CD4-positive, alpha-beta memory T cell (primary cell): Measurements from ENCODE around the gene TRIM2. TPM values are rescaled to one million over a fixed set of nuclear protein-coding genes. Genes with fewer than 3 reads are reported as not detected.

Experiments used
- CTCF ChIA-PET: fragments of 350-600 bp; sonication (Branson Sonifier 250); formaldehyde crosslinking; loops from one replicate; lab custom pipeline; 2021; ENCODE audit warnings: inconsistent platforms; ENCODE audit not compliant: partially characterized antibody; lab: Charles Lee
- POLR2A ChIA-PET: fragments of 350-600 bp; sonication (Branson Sonifier 250); formaldehyde crosslinking; loops from one replicate; lab custom pipeline; 2021; ENCODE audit not compliant: partially characterized antibody; lab: Charles Lee
- DNase-seq, 5 donors: peaks; one replicate each; pipeline versions ENCODE4 v3.0.0 to v3.0.0-alpha.2; 2020 to 2022; ENCODE audit warnings: mixed read lengths in 1 of 5
- H3K27ac ChIP-seq: one replicate; pipeline ENCODE4 v1.7.0; 2013; ENCODE audit warnings: low read depth, low read length
- H3K27me3 ChIP-seq: 2 replicates; pipeline ENCODE4 v1.7.0; 2013; ENCODE audit warnings: mild to moderate bottlenecking, low read length, moderate library complexity; ENCODE audit not compliant: insufficient read depth
- H3K36me3 ChIP-seq: 2 replicates; pipeline ENCODE4 v1.7.0; 2013; ENCODE audit warnings: mild to moderate bottlenecking, low read length, moderate library complexity; ENCODE audit not compliant: insufficient read depth
- H3K4me1 ChIP-seq: 2 replicates; pipeline ENCODE4 v1.7.0; 2013; ENCODE audit warnings: mild to moderate bottlenecking, low read length, moderate library complexity; ENCODE audit not compliant: insufficient read depth
- H3K4me3 ChIP-seq, 2 donors: one replicate each; pipeline ENCODE4 v1.7.0; 2013; ENCODE audit warnings: low read length in 2 of 2, mild to moderate bottlenecking in 1 of 2
- H3K9me3 ChIP-seq, 2 donors: one replicate each; pipeline ENCODE4 v1.7.0; 2013; ENCODE audit warnings: low read length in 2 of 2, control low read depth in 1 of 2; ENCODE audit not compliant: control insufficient read depth in 1 of 2
- H3K27ac Mint-ChIP-seq, 7 donors: one replicate each; pipeline ENCODE4 v1.8.0; 2020 to 2021; ENCODE audit warnings: mixed read lengths in 7 of 7, mild to moderate bottlenecking in 6 of 7, inconsistent platforms in 3 of 7, moderate library complexity in 3 of 7
- H3K27me3 Mint-ChIP-seq, 2 donors: one replicate each; pipeline ENCODE4 v1.8.0; 2020 to 2021; ENCODE audit warnings: mixed read lengths in 2 of 2
- H3K36me3 Mint-ChIP-seq, 2 donors: one replicate each; pipeline ENCODE4 v1.8.0; 2020 to 2021; ENCODE audit warnings: mixed read lengths in 2 of 2, inconsistent platforms in 1 of 2, mild to moderate bottlenecking in 1 of 2
- H3K4me1 Mint-ChIP-seq, 4 donors: one replicate each; pipeline ENCODE4 v1.8.0; 2020 to 2021; ENCODE audit warnings: mixed read lengths in 4 of 4, mild to moderate bottlenecking in 1 of 4
- H3K4me3 Mint-ChIP-seq, 8 donors: one replicate each; pipeline ENCODE4 v1.8.0; 2020 to 2021; ENCODE audit warnings: mixed read lengths in 8 of 8, mild to moderate bottlenecking in 7 of 8, moderate library complexity in 6 of 8, inconsistent platforms in 3 of 8
- H3K9me3 Mint-ChIP-seq, 8 donors: one replicate each; pipeline ENCODE4 v1.8.0; 2020 to 2021; ENCODE audit warnings: mixed read lengths in 8 of 8, mild to moderate bottlenecking in 5 of 8, inconsistent platforms in 3 of 8, moderate library complexity in 1 of 8
- intact Hi-C: fragments of 100-400 bp; cut with micrococcal nuclease; formaldehyde crosslinking; loops from one replicate; pipeline ENCODE4 v1.15.1; 2023
- polyA plus RNA-seq, 2 donors: library from polyadenylated mRNA; unstranded; fragments of 300-500 nt; fragmentation: Illumina TruSeq; gene quantifications; one replicate each; pipeline ENCODE4 v1.2.3, GENCODE V29; 2021
- total RNA-seq, 2 experiments: library from RNA; stranded (reverse); gene quantifications; one replicate each; pipeline ENCODE4 v1.2.3, GENCODE V29; 2021

The TRIM2 gene
- total and polyA plus RNA-seq, 4 experiments from 2014 or later, result 7.5 to 12.3 (median 10.5) TPM

- peak in 2 of 5 donors; percentile 12 to 19 for DNase-seq
- H3K27me3 Mint-ChIP-seq, result no peaks in the 10 kb centered on the region
- peaks cover 12 to 25% (median 17%) of the 10 kb centered on the region in 4 donors for H3K4me1 Mint-ChIP-seq
- H3K4me3 ChIP-seq, result no peak overlapping the region
- peaks cover 0 to 5% (median 0%) of the 10 kb centered on the region in 8 donors for H3K9me3 Mint-ChIP-seq
- peaks cover 5% of the 10 kb centered on the region for H3K4me1 ChIP-seq
- no peaks in the 10 kb centered on the region for H3K36me3 ChIP-seq
- H3K36me3 Mint-ChIP-seq, result peaks cover 0 to 12% of the 10 kb centered on the region in 2 donors
- H3K9me3 ChIP-seq, result no peaks in the 10 kb centered on the region
- intact Hi-C loops, result no loop called here
- no peak overlapping the region for H3K27ac Mint-ChIP-seq
- H3K27me3 ChIP-seq, result no peaks in the 10 kb centered on the region
- no peak overlapping the region for H3K4me3 Mint-ChIP-seq
- ChIA-PET CTCF (no interaction called here), POLR2A (no interaction called here)
- H3K27ac ChIP-seq, result no peak overlapping the region
Measured at GRCh38 chr4:153271820-153272219, 67.6 kb downstream of the TRIM2 start.

GRCh38 chr4:153273751-153274150 is 69.5 kb downstream of the TRIM2 start:
- Mint-ChIP-seq H3K9me3 (peaks cover 0 to 5% (median 0%) of the 10 kb centered on the region in 8 donors), H3K27ac (peak overlapping the region in 1 of 7 donors; percentile 3), H3K27me3 (no peaks in the 10 kb centered on the region), H3K36me3 (peaks cover 0 to 18% of the 10 kb centered on the region in 2 donors), H3K4me3 (no peak overlapping the region), H3K4me1 (peaks cover 6 to 20% (median 11%) of the 10 kb centered on the region in 4 donors)
- Histone ChIP-seq H3K36me3 (no peaks in the 10 kb centered on the region), H3K27ac (no peak overlapping the region), H3K27me3 (no peaks in the 10 kb centered on the region), H3K9me3 (no peaks in the 10 kb centered on the region), H3K4me3 (no peak overlapping the region), H3K4me1 (peaks cover 5% of the 10 kb centered on the region)
- CTCF ChIA-PET, result interaction anchor here (0.7 kb wide), 1 partner anchor 12 kb away, joined by 7 read pairs; no protein-coding TSS in a partner anchor
- intact Hi-C loops, result no loop called here
- DNase-seq, result no peak
- POLR2A ChIA-PET, result interaction anchor here (0.6 kb wide), 1 partner anchor 44 kb away, joined by 4 read pairs; no protein-coding TSS in a partner anchor

- no peaks in the 10 kb centered on the region for H3K9me3 ChIP-seq
- POLR2A ChIA-PET, result no interaction called here
- no peak overlapping the region for H3K4me3 Mint-ChIP-seq
- no peaks in the 10 kb centered on the region for H3K27me3 ChIP-seq
- H3K36me3 ChIP-seq, result no peaks in the 10 kb centered on the region
- no peak overlapping the region for H3K27ac Mint-ChIP-seq
- peaks cover 5% of the 10 kb centered on the region for H3K4me1 ChIP-seq
- no peaks in the 10 kb centered on the region for H3K27me3 Mint-ChIP-seq
- no peak overlapping the region for H3K27ac ChIP-seq
- H3K36me3 Mint-ChIP-seq, result peaks cover 0 to 18% of the 10 kb centered on the region in 2 donors
- no peak overlapping the region for H3K4me3 ChIP-seq
- peaks cover 5 to 19% (median 11%) of the 10 kb centered on the region in 4 donors for H3K4me1 Mint-ChIP-seq
- CTCF ChIA-PET, result no interaction called here
- no peak for DNase-seq
- intact Hi-C loops, result no loop called here
- peaks cover 0 to 5% (median 0%) of the 10 kb centered on the region in 8 donors for H3K9me3 Mint-ChIP-seq
Measured at GRCh38 chr4:153274967-153275366, 70.7 kb downstream of the TRIM2 start.

DNA sequence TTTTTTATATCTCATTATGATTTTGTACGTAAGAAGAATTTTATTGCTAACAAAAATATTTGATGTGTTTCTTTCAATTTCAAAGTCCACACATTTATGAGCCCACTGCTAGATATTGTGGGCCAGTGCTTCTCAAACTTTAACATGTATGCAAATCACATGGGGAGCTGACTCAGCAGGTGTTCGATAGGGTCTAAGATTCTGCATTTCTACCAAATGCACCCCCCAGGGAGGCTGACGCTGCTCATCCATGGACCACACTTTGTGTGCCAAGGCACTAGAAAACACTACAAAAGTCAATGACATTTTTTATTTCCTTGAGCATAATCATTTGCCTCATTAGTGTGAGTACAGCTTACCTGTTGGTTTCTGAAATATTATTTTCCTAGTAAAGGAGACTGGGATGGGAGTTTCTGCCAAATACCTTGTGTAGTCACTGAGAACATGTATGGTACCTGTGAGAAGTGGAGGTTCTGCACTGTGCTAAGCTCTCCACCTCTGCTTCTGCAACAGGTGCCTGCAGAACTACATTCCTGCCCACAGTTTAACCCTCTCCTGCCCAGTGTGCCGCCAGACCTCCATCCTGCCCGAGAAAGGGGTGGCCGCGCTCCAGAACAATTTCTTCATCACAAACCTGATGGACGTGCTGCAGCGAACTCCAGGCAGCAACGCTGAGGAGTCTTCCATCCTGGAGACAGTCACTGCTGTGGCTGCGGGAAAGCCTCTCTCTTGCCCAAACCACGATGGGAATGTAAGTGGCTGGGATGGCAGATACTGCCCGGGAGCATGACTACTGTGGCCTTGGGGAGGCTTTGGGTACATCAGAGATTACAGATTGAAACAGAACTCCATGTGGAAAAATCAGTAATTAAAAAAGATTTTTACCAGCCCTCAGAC is 71.4 kb downstream of the TRIM2 start:
- ChIA-PET CTCF (interaction anchor here (1.1 kb wide), 1 partner anchor 133 kb away, joined by 3 read pairs; no protein-coding TSS in a partner anchor), POLR2A (no interaction called here)
- Histone ChIP-seq H3K27ac (no peak overlapping the region), H3K4me1 (peaks cover 5% of the 10 kb centered on the region), H3K36me3 (no peaks in the 10 kb centered on the region), H3K27me3 (no peaks in the 10 kb centered on the region), H3K4me3 (no peak overlapping the region), H3K9me3 (no peaks in the 10 kb centered on the region)
- peaks cover 5 to 19% (median 11%) of the 10 kb centered on the region in 4 donors for H3K4me1 Mint-ChIP-seq
- peaks cover 0 to 5% (median 0%) of the 10 kb centered on the region in 8 donors for H3K9me3 Mint-ChIP-seq
- no peak for DNase-seq
- H3K27me3 Mint-ChIP-seq, result no peaks in the 10 kb centered on the region
- no peak overlapping the region for H3K4me3 Mint-ChIP-seq
- intact Hi-C loops, result no loop called here
- H3K27ac Mint-ChIP-seq, result no peak overlapping the region
- peaks cover 0 to 18% of the 10 kb centered on the region in 2 donors for H3K36me3 Mint-ChIP-seq

DNA sequence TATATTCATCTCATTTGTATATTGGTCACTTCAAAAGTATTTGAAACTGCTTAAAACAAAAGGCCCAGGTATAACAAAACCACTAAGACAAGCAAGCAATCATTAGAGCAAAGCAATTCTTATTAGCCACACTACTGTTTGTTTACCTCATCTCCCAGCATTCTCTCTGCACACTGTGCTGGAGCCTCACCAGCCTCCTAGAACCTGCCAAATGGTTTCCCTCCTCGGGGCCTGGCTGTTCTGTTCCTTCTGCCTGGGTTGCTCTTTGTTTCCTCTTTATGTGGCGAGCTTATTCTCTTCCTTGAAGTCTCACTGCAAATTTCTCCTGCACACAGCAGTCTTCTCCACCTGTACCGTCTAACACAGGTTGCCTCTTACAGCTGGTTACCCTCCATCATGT is 72.7 kb downstream of the TRIM2 start:
- Mint-ChIP-seq H3K27ac (peak overlapping the region in 1 of 7 donors; percentile 62), H3K36me3 (peaks cover 8 to 28% of the 10 kb centered on the region in 2 donors), H3K4me3 (peak overlapping the region in 1 of 8 donors; percentile 24), H3K9me3 (peaks cover 0 to 5% (median 0%) of the 10 kb centered on the region in 8 donors), H3K4me1 (peaks cover 0 to 11% (median 8%) of the 10 kb centered on the region in 4 donors), H3K27me3 (no peaks in the 10 kb centered on the region)
- Histone ChIP-seq H3K27ac (no peak overlapping the region), H3K9me3 (no peaks in the 10 kb centered on the region), H3K36me3 (no peaks in the 10 kb centered on the region), H3K27me3 (no peaks in the 10 kb centered on the region), H3K4me3 (no peak overlapping the region), H3K4me1 (no peaks in the 10 kb centered on the region)
- CTCF ChIA-PET, result interaction anchor here (1.1 to 1.4 kb wide), 2 partner anchors 134 kb away, joined by 3 read pairs; no protein-coding TSS in a partner anchor
- DNase-seq, result no peak
- intact Hi-C loops, result no loop called here
- POLR2A ChIA-PET, result interaction anchor here (1.2 kb wide), 1 partner anchor 16 kb away, joined by 3 read pairs; no protein-coding TSS in a partner anchor

GRCh38 chr4:153281476-153281875 is 77.2 kb downstream of the TRIM2 start:
- no peak overlapping the region for H3K27ac Mint-ChIP-seq
- peaks cover 0 to 5% (median 2%) of the 10 kb centered on the region in 4 donors for H3K4me1 Mint-ChIP-seq

GRCh38 chr4:153282023-153282422 is 77.8 kb downstream of the TRIM2 start:
- Mint-ChIP-seq H3K27me3 (no peaks in the 10 kb centered on the region), H3K4me1 (peaks cover 0 to 3% (median 1%) of the 10 kb centered on the region in 4 donors), H3K9me3 (peaks cover 0 to 15% (median 5%) of the 10 kb centered on the region in 8 donors), H3K36me3 (peaks cover 20 to 26% of the 10 kb centered on the region in 2 donors), H3K4me3 (no peak overlapping the region), H3K27ac (peak overlapping the region in 1 of 7 donors; percentile 56)
- H3K4me3 ChIP-seq, result no peak overlapping the region
- CTCF ChIA-PET, result no interaction called here
- DNase-seq, result no peak
- H3K27me3 ChIP-seq, result no peaks in the 10 kb centered on the region
- POLR2A ChIA-PET, result no interaction called here
- H3K4me1 ChIP-seq, result no peaks in the 10 kb centered on the region
- no peaks in the 10 kb centered on the region for H3K36me3 ChIP-seq
- no peaks in the 10 kb centered on the region for H3K9me3 ChIP-seq
- intact Hi-C loops, result no loop called here
- H3K27ac ChIP-seq, result no peak overlapping the region

More at GRCh38 chr4:153281476-153281875, 77.2 kb downstream of the TRIM2 start:
- Histone ChIP-seq H3K27me3 (no peaks in the 10 kb centered on the region), H3K27ac (no peak overlapping the region), H3K9me3 (no peaks in the 10 kb centered on the region), H3K4me3 (no peak overlapping the region), H3K4me1 (no peaks in the 10 kb centered on the region), H3K36me3 (no peaks in the 10 kb centered on the region)
- DNase-seq, result no peak
- ChIA-PET CTCF (interaction anchor here (1.0 to 1.1 kb wide), 2 partner anchors 12 to 139 kb away, joined by 3 read pairs; no protein-coding TSS in a partner anchor), POLR2A (no interaction called here)
- no peaks in the 10 kb centered on the region for H3K27me3 Mint-ChIP-seq
- H3K36me3 Mint-ChIP-seq, result peaks cover 20 to 28% of the 10 kb centered on the region in 2 donors
- intact Hi-C loops, result no loop called here
- no peak overlapping the region for H3K4me3 Mint-ChIP-seq
- H3K9me3 Mint-ChIP-seq, result peaks cover 0 to 15% (median 5%) of the 10 kb centered on the region in 8 donors
